HG03342 (cell line): ENCODE data around the gene ANKRD65.
"Not testable (repeated sequence)": the region's sequence is repeated elsewhere in the genome, so short reads cannot be mapped to it uniquely, and the experiment has no call there.

Experiments
- ATAC-seq: cut with Tn5 transposase; IDR thresholded peaks from one replicate; pipeline ENCODE4 v1.9.1; 2021; ENCODE audit warnings: mild to moderate bottlenecking, moderate library complexity; ENCODE audit not compliant: unreplicated experiment

The ANKRD65 gene

GRCh38 chr1:1373815-1374588, 47.1 kb downstream of the ANKRD65 start:
- no peak for ATAC-seq

GRCh38 chr1:1373051-1373814, 47.8 kb downstream of the ANKRD65 start:
- ATAC-seq: no peak

- no peak for ATAC-seq
These were observed 49.0 kb downstream of the ANKRD65 start for GRCh38 chr1:1371746-1372711.

GRCh38 chr1:1371364-1371745, 49.7 kb downstream of the ANKRD65 start:
- no peak for ATAC-seq

- ATAC-seq: no peak
These were observed 50.2 kb downstream of the ANKRD65 start for GRCh38 chr1:1370771-1371300.

GRCh38 chr1:1370094-1370493, 51.0 kb downstream of the ANKRD65 start:
- ATAC-seq: not testable (repeated sequence)
